ENCODE results near the gene HS6ST3.

HS6ST3 gene

DNA sequence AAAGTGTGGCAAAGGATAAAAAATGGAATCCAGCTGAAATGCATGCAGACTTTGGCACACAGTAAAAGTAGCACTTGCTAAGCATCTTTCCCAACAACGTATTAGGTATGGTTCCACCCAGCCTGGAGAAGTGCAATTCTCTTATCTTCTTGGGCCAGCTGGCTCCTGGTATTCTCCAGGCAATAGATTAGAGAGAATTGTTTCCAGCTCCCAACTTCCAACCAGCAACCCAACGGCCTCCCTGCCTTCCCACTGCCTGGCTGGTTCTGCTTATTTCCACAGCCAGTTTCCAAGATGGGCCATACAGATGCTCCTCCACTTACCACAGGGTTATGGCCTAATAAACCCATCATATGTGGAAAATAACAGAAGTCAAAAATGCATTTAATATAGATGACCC is 771.0 kb downstream of the HS6ST3 start:
- Histone ChIP-seq H2AFZ (ENCODE audit: low read depth, low read length) (no peak overlapping the region), H3K79me2 (ENCODE audit: insufficient read depth, low read length) (no peaks in the 10 kb centered on the region), H3K27me3 (ENCODE audit: insufficient read depth, low read length, poor library complexity) (no peaks in the 10 kb centered on the region), H3K9me3 (ENCODE audit: insufficient read depth, low read length, severe bottlenecking) (no peaks in the 10 kb centered on the region), H3K4me2 (ENCODE audit: insufficient read depth, low read length) (no peak overlapping the region), H3K4me1 (ENCODE audit: insufficient read depth, low read length) (no peaks in the 10 kb centered on the region), H3K36me3 (ENCODE audit: insufficient read depth, low read length) (no peaks in the 10 kb centered on the region), H3K27ac (ENCODE audit: low read length) (no peak overlapping the region), H4K20me1 (ENCODE audit: insufficient read depth, low read length) (no peaks in the 10 kb centered on the region), H3K4me3 (ENCODE audit: low read depth in 1 of 2, low read length in 2 of 2) (no peak overlapping the region), H3K9ac (ENCODE audit: low read depth, low read length) (no peak overlapping the region)
- ATAC-seq (ENCODE audit: insufficient read depth, low read depth): no peak
- TF ChIP-seq, protein P1, sequence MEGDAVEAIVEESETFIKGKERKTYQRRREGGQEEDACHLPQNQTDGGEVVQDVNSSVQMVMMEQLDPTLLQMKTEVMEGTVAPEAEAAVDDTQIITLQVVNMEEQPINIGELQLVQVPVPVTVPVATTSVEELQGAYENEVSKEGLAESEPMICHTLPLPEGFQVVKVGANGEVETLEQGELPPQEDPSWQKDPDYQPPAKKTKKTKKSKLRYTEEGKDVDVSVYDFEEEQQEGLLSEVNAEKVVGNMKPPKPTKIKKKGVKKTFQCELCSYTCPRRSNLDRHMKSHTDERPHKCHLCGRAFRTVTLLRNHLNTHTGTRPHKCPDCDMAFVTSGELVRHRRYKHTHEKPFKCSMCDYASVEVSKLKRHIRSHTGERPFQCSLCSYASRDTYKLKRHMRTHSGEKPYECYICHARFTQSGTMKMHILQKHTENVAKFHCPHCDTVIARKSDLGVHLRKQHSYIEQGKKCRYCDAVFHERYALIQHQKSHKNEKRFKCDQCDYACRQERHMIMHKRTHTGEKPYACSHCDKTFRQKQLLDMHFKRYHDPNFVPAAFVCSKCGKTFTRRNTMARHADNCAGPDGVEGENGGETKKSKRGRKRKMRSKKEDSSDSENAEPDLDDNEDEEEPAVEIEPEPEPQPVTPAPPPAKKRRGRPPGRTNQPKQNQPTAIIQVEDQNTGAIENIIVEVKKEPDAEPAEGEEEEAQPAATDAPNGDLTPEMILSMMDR (IDR thresholded peaks at IDR 0.05; ENCODE audit: borderline replicate concordance, extremely low read depth, low read length, poor library complexity, severe bottlenecking): no peak
- TF ChIP-seq EZH2 (IDR thresholded peaks at IDR 0.05; ENCODE audit: borderline replicate concordance, low read depth, low read length, severe bottlenecking): no peak
- no peak for DNase-seq

DNA sequence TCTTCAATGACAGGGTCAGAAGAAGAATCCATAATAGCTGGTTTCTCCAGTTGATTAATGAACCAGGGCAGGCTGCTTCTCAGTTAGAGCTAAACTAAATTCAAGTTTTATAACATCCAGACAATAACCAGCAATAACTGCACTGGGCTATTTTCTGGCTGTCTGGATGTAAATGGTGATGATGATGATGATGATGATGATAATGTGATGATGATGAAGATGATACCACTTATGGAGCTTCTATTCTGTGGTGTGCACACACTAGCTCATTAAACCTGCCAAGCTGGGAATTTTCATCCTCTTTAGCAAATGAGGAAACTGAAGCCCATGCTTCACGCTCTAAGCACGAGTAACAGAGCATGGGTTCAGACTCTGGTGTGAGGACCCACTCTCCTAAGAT is 772.2 kb downstream of the HS6ST3 start:
- H2AFZ ChIP-seq (ENCODE audit: low read depth, low read length): no peak overlapping the region
- no peak overlapping the region for H3K9ac ChIP-seq (ENCODE audit: low read depth, low read length)
- TF ChIP-seq, protein P1 (IDR thresholded peaks at IDR 0.05; ENCODE audit: borderline replicate concordance, extremely low read depth, low read length, poor library complexity, severe bottlenecking): no peak
- no peak for TF ChIP-seq EZH2 (IDR thresholded peaks at IDR 0.05; ENCODE audit: borderline replicate concordance, low read depth, low read length, severe bottlenecking)
- no peak overlapping the region for H3K4me2 ChIP-seq (ENCODE audit: insufficient read depth, low read length)
- no peaks in the 10 kb centered on the region for H3K4me1 ChIP-seq (ENCODE audit: insufficient read depth, low read length)
- no peaks in the 10 kb centered on the region for H4K20me1 ChIP-seq (ENCODE audit: insufficient read depth, low read length)
- no peaks in the 10 kb centered on the region for H3K79me2 ChIP-seq (ENCODE audit: insufficient read depth, low read length)
- H3K4me3 ChIP-seq (ENCODE audit: low read depth in 1 of 2, low read length in 2 of 2): no peak overlapping the region
- DNase-seq: no peak
- H3K9me3 ChIP-seq (ENCODE audit: insufficient read depth, low read length, severe bottlenecking): no peaks in the 10 kb centered on the region
- no peak for ATAC-seq (ENCODE audit: insufficient read depth, low read depth)
- H3K27me3 ChIP-seq (ENCODE audit: insufficient read depth, low read length, poor library complexity): no peaks in the 10 kb centered on the region
- H3K27ac ChIP-seq (ENCODE audit: low read length): no peak overlapping the region
- H3K36me3 ChIP-seq (ENCODE audit: insufficient read depth, low read length): no peaks in the 10 kb centered on the region

DNA sequence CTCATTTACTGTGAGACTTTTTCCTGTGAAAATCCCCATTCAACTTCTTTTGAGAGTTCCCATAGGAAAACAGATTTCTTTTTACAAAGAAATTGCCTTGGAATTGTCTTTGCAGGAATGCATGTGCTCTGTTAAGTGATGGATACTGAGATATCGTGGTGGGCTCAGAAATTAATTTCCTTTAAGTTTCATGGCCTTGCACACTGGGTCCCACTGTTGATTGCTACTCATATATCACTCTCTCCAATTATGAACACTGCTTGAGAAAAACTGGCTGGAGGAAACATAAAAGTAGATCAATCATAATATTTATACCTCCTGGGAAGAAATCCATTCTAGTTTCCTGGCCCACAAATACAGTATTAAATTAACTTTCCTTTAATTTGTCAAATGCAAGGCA is 773.1 kb downstream of the HS6ST3 start:
- H3K4me3 ChIP-seq (ENCODE audit: low read depth in 1 of 2, low read length in 2 of 2): no peak overlapping the region
- H3K9me3 ChIP-seq (ENCODE audit: insufficient read depth, low read length, severe bottlenecking): no peaks in the 10 kb centered on the region
- no peak for ATAC-seq (ENCODE audit: insufficient read depth, low read depth)
- no peak for DNase-seq
- no peak overlapping the region for H3K9ac ChIP-seq (ENCODE audit: low read depth, low read length)
- no peaks in the 10 kb centered on the region for H3K4me1 ChIP-seq (ENCODE audit: insufficient read depth, low read length)
- no peak overlapping the region for H3K4me2 ChIP-seq (ENCODE audit: insufficient read depth, low read length)
- no peaks in the 10 kb centered on the region for H3K36me3 ChIP-seq (ENCODE audit: insufficient read depth, low read length)
- no peaks in the 10 kb centered on the region for H4K20me1 ChIP-seq (ENCODE audit: insufficient read depth, low read length)
- no peaks in the 10 kb centered on the region for H3K27me3 ChIP-seq (ENCODE audit: insufficient read depth, low read length, poor library complexity)
- H2AFZ ChIP-seq (ENCODE audit: low read depth, low read length): no peak overlapping the region
- no peaks in the 10 kb centered on the region for H3K79me2 ChIP-seq (ENCODE audit: insufficient read depth, low read length)
- H3K27ac ChIP-seq (ENCODE audit: low read length): no peak overlapping the region
- TF ChIP-seq, protein P1 (IDR thresholded peaks at IDR 0.05; ENCODE audit: borderline replicate concordance, extremely low read depth, low read length, poor library complexity, severe bottlenecking): no peak
- no peak for TF ChIP-seq EZH2 (IDR thresholded peaks at IDR 0.05; ENCODE audit: borderline replicate concordance, low read depth, low read length, severe bottlenecking)

DNA sequence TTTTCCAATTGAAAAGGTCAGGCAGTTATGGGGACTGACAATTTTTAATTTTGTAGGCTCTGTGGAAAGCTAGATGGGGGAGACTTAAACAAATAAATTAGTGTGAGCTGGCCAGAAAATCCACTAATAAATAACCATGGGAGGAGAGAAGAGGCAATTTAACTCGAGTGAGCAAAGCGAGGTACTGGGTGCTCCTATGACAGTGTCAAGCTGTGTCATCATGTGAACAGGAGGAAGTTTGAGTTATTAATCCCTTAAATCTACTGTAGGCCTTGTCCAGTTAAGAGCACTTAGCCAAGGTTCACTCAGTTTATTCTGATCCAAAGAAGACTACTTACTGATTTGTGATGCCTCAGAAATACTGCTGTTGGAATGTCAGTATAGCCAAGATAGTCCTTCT is 781.6 kb downstream of the HS6ST3 start:
- Histone ChIP-seq H4K20me1 (ENCODE audit: insufficient read depth, low read length) (no peaks in the 10 kb centered on the region), H3K9me3 (ENCODE audit: insufficient read depth, low read length, severe bottlenecking) (no peaks in the 10 kb centered on the region), H3K4me3 (ENCODE audit: low read depth in 1 of 2, low read length in 2 of 2) (no peak overlapping the region), H3K27ac (ENCODE audit: low read length) (no peak overlapping the region), H3K79me2 (ENCODE audit: insufficient read depth, low read length) (no peaks in the 10 kb centered on the region), H3K4me2 (ENCODE audit: insufficient read depth, low read length) (no peak overlapping the region), H3K27me3 (ENCODE audit: insufficient read depth, low read length, poor library complexity) (no peaks in the 10 kb centered on the region), H3K9ac (ENCODE audit: low read depth, low read length) (no peak overlapping the region), H3K4me1 (ENCODE audit: insufficient read depth, low read length) (no peaks in the 10 kb centered on the region), H3K36me3 (ENCODE audit: insufficient read depth, low read length) (no peaks in the 10 kb centered on the region), H2AFZ (ENCODE audit: low read depth, low read length) (no peak overlapping the region)
- no peak for TF ChIP-seq EZH2 (IDR thresholded peaks at IDR 0.05; ENCODE audit: borderline replicate concordance, low read depth, low read length, severe bottlenecking)
- no peak for ATAC-seq (ENCODE audit: insufficient read depth, low read depth)
- no peak for DNase-seq

All from DND-41 (cell line).